T-helper 2 cell treated with Interferon-gamma antibody and Interleukin-4, amounts not matched to agents 5 μg/mL and 100 μg/mL, for 36 hours (primary cell): ENCODE data around the gene ACADSB.

Experiments
- DNase-seq: peaks from one replicate; pipeline ENCODE4 v3.0.0; 2021; ENCODE audit warnings: low spot score
- H3K27ac Mint-ChIP-seq: one replicate; pipeline ENCODE4 v1.8.0; 2021; ENCODE audit warnings: mild to moderate bottlenecking, mixed read lengths
- H3K27me3 Mint-ChIP-seq: one replicate; pipeline ENCODE4 v1.8.0; 2021; ENCODE audit warnings: low read depth, mixed read lengths
- H3K36me3 Mint-ChIP-seq: one replicate; pipeline ENCODE4 v1.8.0; 2021; ENCODE audit warnings: low read depth, mixed read lengths
- H3K4me1 Mint-ChIP-seq: one replicate; pipeline ENCODE4 v1.8.0; 2021; ENCODE audit warnings: low read depth, mixed read lengths
- H3K4me3 Mint-ChIP-seq: one replicate; pipeline ENCODE4 v1.8.0; 2022; ENCODE audit warnings: mild to moderate bottlenecking, moderate library complexity, mixed read lengths
- H3K9me3 Mint-ChIP-seq: one replicate; pipeline ENCODE4 v1.8.0; 2021; ENCODE audit warnings: mixed read lengths

The ACADSB gene

DNA sequence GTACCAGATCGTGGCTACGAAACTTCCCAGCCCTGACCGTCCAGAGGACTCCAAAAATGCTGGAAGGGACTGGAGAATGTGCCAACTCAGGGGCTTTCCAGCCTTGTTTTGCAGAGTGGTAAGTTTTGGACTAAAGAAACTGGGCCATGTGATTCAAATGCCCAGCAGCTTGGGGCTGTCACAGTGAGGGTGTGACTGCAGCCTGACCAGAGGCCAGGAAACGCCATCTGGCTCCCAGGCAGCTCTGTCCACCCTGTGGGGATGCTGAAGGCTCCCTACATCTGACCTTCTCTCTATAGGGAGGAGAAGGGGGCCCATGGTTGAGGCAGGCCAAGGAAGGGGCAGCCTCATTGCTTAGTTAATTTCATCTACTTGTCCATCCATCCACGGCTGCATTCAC lies 65.4 kb downstream of the ACADSB start:
- H3K4me3 Mint-ChIP-seq: no peak overlapping the region
- H3K27me3 Mint-ChIP-seq: peaks cover 4% of the 10 kb centered on the region
- no peaks in the 10 kb centered on the region for H3K36me3 Mint-ChIP-seq
- no peaks in the 10 kb centered on the region for H3K9me3 Mint-ChIP-seq
- no peaks in the 10 kb centered on the region for H3K4me1 Mint-ChIP-seq
- no peak overlapping the region for H3K27ac Mint-ChIP-seq
- DNase-seq: no peak

DNA sequence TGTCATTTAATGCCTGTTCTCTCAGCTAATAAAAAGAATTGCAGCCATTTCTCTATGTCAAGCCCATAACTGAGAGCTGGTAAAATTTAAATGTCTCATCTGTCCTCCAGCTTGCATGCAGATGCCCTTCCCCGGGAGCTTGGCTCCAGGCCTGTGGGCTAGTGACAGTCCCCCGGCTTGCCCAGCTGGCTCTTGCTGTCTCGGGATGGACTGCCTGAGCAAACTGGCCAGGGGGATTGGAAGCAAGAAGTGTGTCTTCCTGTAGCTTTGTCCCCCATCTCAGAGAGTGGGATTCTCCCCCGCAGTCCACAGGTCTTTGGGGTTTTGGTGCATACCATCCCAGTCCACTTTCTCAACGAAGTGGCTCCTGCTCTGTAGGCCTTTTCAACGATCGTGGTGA lies 73.1 kb downstream of the ACADSB start:
- Mint-ChIP-seq H3K4me1 (no peaks in the 10 kb centered on the region), H3K4me3 (no peak overlapping the region), H3K27ac (no peak overlapping the region), H3K36me3 (no peaks in the 10 kb centered on the region), H3K9me3 (peaks cover 5% of the 10 kb centered on the region), H3K27me3 (no peaks in the 10 kb centered on the region)
- DNase-seq: no peak

DNA sequence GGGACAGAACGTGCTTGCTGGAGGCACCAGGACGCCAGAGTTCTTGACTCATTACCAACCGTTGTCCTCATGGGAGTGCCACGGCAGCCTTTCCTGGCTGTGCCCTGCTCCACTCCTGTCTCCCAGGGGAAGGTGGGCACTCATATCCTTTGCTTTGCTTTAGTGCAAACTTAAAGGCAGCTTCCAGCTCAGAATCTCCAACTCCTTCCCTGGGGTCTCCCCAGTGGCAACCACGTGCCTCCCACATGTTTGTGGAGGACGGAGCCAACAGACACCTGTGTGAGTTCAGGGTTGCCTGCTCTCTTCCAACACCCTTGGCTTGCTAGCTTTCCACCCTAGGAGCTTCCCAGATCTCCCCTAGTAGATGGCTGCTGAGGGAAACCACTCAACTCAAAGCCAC lies 75.0 kb downstream of the ACADSB start:
- Mint-ChIP-seq H3K36me3 (no peaks in the 10 kb centered on the region), H3K4me1 (no peaks in the 10 kb centered on the region)

DNA sequence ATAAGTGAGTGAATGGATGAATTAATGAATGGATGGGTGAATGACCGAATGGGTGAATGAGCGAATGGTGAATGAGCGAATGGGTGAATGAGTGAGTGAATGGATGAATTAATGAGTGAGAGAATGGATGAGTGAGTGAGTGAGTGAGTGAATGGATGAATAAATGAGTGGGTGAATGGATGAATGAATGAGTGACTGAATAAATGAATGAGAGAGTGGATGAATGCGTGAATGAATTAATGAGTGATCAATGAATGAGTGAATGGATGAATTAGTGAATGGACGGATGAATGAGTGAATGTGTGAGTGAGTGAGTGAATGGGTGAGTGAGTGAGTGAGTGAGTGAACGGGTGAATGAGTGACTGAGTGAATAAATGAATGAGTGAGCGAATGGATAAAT lies 77.5 kb downstream of the ACADSB start:
- no peaks in the 10 kb centered on the region for H3K4me1 Mint-ChIP-seq
- no peak overlapping the region for H3K4me3 Mint-ChIP-seq
- DNase-seq: no peak
- no peaks in the 10 kb centered on the region for H3K36me3 Mint-ChIP-seq
- H3K9me3 Mint-ChIP-seq: peaks cover 5% of the 10 kb centered on the region
- H3K27me3 Mint-ChIP-seq: no peaks in the 10 kb centered on the region
- no peak overlapping the region for H3K27ac Mint-ChIP-seq

More for the DNA sequence above, 75.0 kb downstream of the ACADSB start:
- no peak for DNase-seq
- Mint-ChIP-seq H3K27me3 (no peaks in the 10 kb centered on the region), H3K9me3 (peaks cover 5% of the 10 kb centered on the region), H3K4me3 (no peak overlapping the region), H3K27ac (no peak overlapping the region)

DNA sequence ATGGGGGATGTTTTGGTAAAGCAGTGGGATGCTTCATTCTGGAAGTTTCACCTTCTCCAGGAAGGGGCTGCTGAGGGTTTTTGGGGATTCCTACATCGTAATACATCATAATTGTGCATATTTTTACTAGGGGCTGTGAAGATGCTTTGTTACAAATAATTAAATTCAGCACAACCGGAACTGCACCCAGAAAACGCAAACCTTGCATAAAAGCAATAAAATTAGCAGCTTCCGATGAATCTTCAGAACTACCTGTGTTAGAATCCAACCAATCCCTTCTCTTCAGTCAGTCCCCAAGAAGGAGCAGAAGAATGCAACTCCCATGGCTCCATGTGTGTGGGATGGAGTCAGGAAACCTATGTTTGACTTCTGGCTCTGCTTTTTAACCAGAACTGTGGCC lies 78.5 kb downstream of the ACADSB start:
- DNase-seq: no peak

DNA sequence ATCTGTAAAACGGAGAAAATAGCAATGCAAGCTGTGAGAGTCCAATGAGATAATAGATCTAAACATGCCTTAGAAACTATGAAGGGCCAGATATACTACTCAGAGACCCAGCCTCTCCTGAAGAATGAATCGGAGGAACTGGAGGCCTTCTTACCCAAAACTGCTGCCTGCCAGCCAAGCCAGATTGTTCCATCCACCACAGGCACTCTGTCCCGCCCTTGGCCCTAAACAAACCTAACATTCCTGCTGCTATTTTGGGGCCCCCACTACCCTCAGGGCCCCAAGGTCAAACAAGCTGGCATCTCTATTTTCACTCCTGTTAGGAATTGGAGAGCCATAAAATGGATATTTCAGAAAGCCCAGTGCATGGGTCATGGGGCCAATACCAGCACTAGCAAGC lies 79.0 kb downstream of the ACADSB start:
- Mint-ChIP-seq H3K36me3 (no peaks in the 10 kb centered on the region), H3K4me1 (no peaks in the 10 kb centered on the region), H3K4me3 (no peak overlapping the region), H3K9me3 (peaks cover 5% of the 10 kb centered on the region), H3K27ac (no peak overlapping the region), H3K27me3 (no peaks in the 10 kb centered on the region)
- DNase-seq: no peak

More for the DNA sequence above, 78.5 kb downstream of the ACADSB start:
- no peaks in the 10 kb centered on the region for H3K27me3 Mint-ChIP-seq
- no peaks in the 10 kb centered on the region for H3K4me1 Mint-ChIP-seq
- no peak overlapping the region for H3K4me3 Mint-ChIP-seq
- H3K9me3 Mint-ChIP-seq: peaks cover 5% of the 10 kb centered on the region
- H3K36me3 Mint-ChIP-seq: no peaks in the 10 kb centered on the region
- no peak overlapping the region for H3K27ac Mint-ChIP-seq

DNA sequence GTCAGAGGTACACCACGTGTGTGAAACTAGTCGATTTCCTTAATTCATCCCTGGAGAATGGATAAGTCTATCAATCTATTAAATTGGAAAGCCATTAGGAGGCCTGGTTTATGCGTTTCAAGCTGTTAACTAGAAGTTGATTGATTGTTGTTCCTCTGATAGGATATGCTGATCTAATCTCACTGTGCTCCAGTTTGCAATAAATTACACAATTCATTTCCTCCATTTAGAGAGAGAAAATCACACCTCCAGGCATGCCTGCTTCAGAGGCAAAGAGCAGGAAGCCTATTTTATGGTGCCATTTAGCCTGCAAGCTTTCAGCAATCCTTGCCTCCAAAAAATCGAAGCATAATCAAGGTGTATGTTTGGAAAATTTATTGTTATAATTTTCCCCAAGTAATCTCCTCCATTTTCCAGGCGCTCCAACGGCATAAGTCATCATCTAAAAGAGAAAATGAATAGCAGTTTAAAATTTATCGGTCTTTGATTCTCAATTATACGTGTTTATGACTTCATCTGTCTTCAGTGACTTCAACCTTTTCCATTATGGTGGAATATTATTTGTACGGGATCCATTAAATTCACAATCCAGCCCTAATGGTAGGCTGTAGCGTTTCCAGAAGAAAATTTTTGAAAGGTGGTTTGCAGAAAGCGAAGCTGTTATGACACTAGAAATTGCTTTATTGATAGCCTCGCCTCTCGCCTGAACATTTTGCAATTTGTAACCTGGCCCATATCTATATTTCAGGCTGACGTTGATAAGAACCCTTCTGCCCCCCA lies 84.0 kb downstream of the ACADSB start:
- no peaks in the 10 kb centered on the region for H3K27me3 Mint-ChIP-seq
- H3K36me3 Mint-ChIP-seq: no peaks in the 10 kb centered on the region
- no peak for DNase-seq
- no peak overlapping the region for H3K4me3 Mint-ChIP-seq
- H3K27ac Mint-ChIP-seq: no peak overlapping the region
- no peaks in the 10 kb centered on the region for H3K4me1 Mint-ChIP-seq
- H3K9me3 Mint-ChIP-seq: no peaks in the 10 kb centered on the region

DNA sequence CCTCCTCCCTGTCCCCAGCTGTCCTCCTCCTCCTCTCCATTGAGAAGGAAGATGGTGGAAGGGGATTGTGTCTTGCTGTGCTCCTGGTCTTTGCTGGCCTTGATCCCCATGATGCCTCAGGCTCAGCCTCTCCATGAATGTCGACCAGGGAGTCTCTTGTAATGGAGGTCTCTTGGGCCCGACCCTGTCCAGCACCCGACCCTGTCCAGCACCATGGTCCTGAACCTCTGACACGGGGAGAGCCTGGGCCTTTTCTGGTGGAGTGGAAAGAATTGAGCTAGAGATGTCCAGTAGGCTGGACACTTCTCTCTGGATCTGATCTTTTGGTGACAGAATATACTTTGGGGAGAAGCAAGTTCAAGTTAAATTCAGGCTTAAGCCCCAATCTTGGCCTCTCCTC lies 84.7 kb downstream of the ACADSB start:
- H3K36me3 Mint-ChIP-seq: no peaks in the 10 kb centered on the region
- H3K27me3 Mint-ChIP-seq: no peaks in the 10 kb centered on the region
- H3K9me3 Mint-ChIP-seq: no peaks in the 10 kb centered on the region
- no peaks in the 10 kb centered on the region for H3K4me1 Mint-ChIP-seq
- H3K4me3 Mint-ChIP-seq: no peak overlapping the region
- H3K27ac Mint-ChIP-seq: no peak overlapping the region
- DNase-seq: no peak

- DNase-seq: no peak
- Mint-ChIP-seq H3K9me3 (no peaks in the 10 kb centered on the region), H3K27me3 (no peaks in the 10 kb centered on the region), H3K27ac (no peak overlapping the region), H3K4me1 (no peaks in the 10 kb centered on the region), H3K4me3 (no peak overlapping the region), H3K36me3 (no peaks in the 10 kb centered on the region)
Observed at GRCh38 chr10:123096452-123096851, 87.6 kb downstream of the ACADSB start.

- H3K4me1 Mint-ChIP-seq: no peaks in the 10 kb centered on the region
- H3K27me3 Mint-ChIP-seq: no peaks in the 10 kb centered on the region
- no peaks in the 10 kb centered on the region for H3K9me3 Mint-ChIP-seq
- no peak overlapping the region for H3K27ac Mint-ChIP-seq
- H3K36me3 Mint-ChIP-seq: no peaks in the 10 kb centered on the region
- no peak for DNase-seq
- no peak overlapping the region for H3K4me3 Mint-ChIP-seq
Observed at GRCh38 chr10:123097039-123097438, 88.2 kb downstream of the ACADSB start.

DNA sequence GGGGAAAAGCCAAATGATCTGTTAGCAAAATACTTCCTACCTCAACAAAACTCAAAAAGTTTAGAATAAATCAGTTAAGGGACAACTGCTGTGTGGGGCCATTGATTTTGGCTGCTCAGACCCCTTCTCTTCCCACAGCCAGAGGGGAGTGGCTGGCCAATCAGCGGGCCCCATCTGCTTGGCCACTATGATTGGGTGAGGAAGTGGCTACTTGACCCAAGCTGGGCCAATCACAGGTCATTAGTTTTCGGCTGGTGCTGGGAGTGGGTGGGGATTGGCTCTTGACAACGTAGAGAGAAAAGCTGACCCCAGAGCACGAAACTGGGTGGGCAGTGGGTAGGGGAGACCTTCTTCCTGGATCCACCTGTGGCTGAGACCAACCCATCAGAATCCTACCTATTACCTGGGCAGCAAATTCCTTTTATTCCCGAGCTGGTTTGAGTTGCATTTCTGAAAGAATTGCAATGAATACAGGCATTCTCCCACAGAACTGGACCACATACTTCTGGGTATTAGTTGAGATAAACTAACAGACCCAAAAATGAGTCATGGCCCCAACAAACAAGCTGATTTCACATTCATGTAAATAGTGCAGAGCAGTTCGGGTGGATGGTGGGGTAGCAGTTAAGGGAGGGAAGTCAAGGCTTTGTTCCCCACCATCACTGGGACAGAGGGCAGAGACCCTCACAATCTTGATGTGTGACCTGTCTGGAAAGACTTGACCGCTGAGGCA lies 91.4 kb downstream of the ACADSB start:
- Mint-ChIP-seq H3K27me3 (no peaks in the 10 kb centered on the region), H3K4me1 (no peaks in the 10 kb centered on the region), H3K36me3 (no peaks in the 10 kb centered on the region), H3K4me3 (no peak overlapping the region), H3K9me3 (no peaks in the 10 kb centered on the region), H3K27ac (no peak overlapping the region)
- no peak for DNase-seq

GRCh38 chr10:123101872-123102271 lies 93.1 kb downstream of the ACADSB start:
- no peak overlapping the region for H3K27ac Mint-ChIP-seq
- H3K27me3 Mint-ChIP-seq: no peaks in the 10 kb centered on the region
- no peak overlapping the region for H3K4me3 Mint-ChIP-seq
- DNase-seq: no peak
- no peaks in the 10 kb centered on the region for H3K4me1 Mint-ChIP-seq
- H3K9me3 Mint-ChIP-seq: no peaks in the 10 kb centered on the region
- H3K36me3 Mint-ChIP-seq: no peaks in the 10 kb centered on the region

GRCh38 chr10:123102673-123103072 lies 93.9 kb downstream of the ACADSB start:
- Mint-ChIP-seq H3K27ac (no peak overlapping the region), H3K9me3 (no peaks in the 10 kb centered on the region), H3K27me3 (no peaks in the 10 kb centered on the region), H3K36me3 (no peaks in the 10 kb centered on the region), H3K4me1 (no peaks in the 10 kb centered on the region), H3K4me3 (no peak overlapping the region)
- no peak for DNase-seq

DNA sequence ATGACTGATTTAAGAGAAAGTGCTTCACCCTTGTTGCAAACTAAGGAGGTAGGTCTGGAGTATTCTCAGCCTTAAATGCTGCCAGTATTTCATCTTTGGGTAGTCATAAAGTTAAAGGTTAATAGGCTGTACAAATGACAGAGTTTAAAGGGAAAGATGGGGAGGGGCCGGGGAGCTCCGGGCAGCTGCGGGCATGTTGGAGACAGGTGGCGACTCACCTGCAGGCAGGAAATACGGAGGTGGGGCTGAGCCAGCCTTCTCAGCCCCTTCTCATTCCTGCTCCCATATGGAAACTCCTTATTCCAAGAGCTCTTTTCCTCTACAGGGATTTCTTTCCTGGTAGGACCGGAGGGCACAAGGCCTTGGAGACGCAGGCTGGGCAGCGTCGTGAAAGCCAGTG lies 95.1 kb downstream of the ACADSB start:
- Mint-ChIP-seq H3K9me3 (no peaks in the 10 kb centered on the region), H3K36me3 (no peaks in the 10 kb centered on the region), H3K27me3 (peaks cover 4% of the 10 kb centered on the region), H3K4me3 (no peak overlapping the region), H3K27ac (no peak overlapping the region), H3K4me1 (no peaks in the 10 kb centered on the region)
- DNase-seq: no peak
